ENCODE data around the gene RDM1.

RDM1 gene

DNA sequence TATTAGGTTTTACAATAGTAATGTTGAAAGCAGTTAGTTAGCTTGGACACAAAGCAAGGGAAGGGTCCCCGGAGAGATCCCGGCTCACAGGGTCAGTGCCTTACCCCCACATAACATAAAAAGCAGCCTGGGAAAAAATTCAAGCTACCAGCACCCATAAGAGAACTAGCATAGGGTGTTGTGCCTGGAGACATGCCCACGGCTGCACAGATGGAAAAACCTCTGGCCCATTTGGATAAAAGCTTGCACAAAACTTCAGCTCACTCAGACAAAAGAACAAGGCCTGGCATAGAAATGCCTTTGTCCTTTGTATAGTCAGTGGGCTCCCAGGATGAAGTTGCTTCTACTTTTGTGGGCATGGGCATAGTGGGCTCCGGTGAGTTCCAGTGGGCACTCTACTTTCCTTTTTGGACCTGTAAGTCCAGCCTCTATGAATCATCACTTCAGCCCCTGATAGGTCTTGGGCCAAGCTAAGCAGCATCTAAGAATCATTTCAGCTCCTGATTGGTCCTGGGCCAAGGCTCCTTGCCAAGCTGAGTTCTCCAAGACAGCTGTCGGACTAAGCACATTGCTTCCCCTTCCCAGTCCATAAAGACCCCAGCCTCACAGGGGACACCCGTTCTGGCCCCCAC is 1.3 kb upstream of the RDM1 start:
- DNase-seq: no peak

DNA sequence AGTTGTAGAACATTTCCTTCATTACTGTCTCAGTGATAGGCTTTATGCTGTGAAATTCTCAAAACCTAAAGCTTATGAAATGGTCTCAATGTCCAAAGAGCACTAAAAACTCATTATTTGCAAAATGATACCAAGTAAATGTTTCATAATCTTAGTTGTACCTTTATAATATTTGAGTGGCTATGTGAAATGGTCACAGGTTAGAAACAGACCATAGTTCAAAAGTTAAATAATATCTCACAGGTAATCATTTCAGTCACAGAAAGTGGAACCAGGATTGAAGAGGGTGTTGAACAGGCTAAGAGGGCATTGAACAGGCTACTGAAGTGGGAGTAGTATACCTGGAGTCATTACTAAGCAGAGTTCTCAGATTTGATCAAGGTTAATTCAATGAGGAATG is 2.9 kb downstream of the RDM1 start:
- no peak for DNase-seq

DNA sequence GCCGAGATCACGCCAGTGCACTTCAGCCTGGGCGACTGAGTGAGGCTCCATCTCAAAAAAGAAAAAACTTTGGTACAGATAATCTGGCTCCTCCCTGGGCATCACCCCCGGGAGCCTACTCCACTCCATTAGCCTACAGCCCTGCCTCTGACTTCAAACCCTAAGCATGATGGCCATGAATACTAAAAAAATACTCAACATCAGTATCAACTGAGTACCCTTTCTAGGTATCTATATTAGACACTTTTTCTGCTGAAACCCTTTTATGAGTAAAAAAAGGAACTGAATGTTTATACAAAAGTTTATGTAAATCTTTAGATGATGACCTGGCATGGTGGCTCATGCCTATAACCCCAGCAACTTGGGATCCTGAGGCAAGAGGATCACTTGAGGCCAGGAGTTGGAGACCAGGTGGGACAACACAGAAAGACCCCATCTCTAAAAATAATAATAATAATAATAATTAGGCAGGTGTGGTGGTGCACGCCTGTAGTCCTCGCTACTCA is 6.9 kb downstream of the RDM1 start:
- no peak for DNase-seq

DNA sequence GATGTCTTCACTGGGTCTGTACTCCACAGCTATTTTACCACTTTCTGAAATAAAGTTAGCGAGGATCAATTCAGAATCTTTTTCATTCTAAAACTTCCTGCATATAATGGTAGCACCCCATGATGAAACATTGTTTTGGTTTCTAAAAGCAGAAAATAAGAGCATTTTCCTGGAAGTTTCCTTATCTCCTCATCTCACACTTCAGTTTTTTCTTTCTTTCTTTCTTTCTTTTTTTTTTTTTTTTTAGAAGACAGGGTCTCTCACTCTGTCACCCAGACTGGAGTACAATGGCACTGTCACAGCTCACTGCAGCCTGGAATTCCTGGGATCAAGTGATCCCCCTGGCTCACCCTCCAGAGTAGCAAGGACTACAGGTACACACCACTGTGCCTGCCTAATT is 10.3 kb downstream of the RDM1 start:
- no peak for DNase-seq

DNA sequence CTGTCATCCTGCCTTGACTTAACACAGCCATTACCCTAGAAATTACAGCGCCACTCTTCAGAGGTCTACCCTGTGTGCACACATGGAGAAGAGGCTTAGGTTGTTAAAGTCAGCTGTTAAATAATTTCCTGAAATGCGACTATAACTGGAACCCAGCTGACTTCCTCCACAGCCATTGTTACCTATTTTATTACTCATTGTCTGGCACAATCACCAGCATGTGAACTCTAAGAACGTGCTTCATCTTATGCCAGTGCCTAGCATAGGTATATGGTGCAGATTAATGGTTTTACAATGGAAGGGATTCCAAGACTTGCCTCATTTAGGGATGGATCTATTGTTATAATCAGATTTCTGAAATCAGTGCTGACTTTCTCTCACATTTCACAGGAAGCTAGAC is 11.9 kb downstream of the RDM1 start:
- no peak for DNase-seq

DNA sequence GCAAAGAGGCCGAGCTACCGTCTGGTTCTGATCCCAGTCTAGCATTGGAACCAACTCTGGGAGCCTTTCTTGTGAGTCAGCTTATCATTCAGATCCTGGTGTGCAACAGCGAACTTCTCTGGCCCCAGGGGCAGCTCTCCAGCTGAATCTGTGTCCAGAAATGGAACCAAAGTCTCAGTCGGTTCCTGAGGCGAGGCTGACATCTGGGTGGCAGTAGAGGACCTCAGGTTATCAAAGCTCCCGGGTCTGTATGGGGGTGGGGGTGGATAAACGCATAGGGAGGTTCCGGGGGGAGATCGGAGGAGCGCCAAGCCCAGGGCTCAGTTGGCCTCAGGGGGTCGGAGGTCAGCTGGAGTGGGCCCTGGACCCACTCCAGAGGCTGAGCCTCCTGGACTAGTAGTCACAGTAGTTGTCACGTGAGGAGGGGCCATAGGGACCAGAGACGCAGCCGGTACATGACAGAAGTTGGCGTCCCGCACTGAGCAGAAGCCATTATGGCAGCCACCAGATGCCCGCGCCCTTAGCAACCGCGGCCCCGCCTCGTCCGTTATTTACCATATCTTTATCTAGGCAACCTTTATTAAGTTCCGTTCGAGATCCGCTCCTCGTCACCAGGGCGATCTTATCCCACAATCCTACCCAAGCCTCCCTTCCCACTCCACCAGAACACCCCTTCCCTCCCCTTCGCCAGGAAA is 12.9 kb downstream of the RDM1 start:
- DNase-seq: no peak

DNA sequence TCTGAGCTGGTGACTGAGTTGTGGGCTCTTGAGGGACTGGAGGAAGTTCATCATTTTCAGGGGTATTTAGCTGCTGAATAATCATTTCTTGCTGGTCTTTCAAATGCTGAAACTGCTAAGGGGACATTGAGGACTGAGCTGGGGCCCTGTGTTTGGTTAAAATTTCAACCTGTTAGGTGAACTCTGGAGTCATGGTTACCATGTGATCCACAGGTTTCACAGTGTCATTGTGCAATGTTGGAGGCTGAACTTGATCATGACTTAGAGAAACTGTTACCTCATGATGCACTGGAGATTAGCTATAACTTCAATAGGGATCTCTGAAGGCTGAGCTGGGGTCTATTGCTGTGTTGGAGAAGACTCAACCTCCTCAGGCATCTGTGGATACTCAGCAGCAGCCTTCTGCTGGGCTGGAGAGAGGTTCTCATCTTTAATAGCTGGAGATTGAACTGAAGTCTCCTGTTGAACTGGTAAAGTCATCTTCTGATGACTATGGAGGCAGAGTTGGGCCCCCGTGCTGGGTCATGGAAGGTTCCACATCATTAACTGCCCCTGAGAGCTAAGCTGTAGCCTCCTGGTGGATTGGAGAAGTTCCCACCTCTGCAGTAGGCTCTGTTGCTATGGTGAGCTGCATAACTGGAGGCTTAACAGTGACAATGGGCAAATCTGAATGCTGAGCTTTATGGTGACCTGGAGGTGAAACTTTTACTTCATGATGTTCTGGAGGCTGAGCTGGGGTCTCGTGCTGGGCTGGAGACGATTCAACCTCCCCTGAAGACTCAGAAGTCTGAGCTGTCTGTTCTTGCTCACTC is 15.2 kb downstream of the RDM1 start:
- no peak for DNase-seq

DNA sequence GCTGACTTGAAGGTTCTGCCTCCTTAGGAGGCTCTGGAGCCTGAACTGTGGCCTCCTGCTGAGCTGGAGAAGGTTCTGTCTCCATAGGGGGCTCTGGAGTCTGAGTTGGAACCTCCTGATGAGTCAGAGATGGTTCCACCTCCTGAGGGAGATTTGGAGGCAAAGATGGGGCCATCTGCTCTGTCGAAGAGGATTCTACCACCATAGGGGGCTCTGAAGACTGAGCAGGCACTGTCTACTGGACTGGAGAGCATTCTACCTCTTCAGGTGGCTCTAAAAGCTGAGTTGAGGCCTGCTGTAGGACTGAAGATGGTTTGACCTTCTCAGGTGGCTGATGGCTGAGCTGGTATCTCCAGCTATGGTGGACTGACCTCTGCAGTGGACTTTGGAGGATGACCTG is 16.2 kb downstream of the RDM1 start:
- DNase-seq: no peak

DNA sequence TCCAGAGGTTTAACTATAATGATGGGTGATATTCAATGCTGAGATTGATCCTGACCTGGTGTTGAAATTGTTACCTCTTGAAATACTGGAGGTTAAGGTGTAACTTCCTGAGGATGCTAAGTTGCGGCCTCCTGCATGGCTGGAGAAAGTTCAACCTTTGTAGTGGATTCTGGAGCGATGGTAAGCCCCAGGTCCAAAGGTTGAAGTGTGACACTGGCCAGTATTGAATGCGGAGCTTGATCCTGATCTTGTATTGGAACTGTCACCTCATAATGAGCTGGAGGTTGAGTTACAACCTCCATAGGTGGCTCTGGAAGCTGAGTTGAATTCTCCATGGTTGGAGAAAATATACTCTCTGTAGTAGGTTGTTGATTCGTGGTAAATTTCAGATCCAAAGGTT is 17.0 kb downstream of the RDM1 start:
- DNase-seq: no peak

DNA sequence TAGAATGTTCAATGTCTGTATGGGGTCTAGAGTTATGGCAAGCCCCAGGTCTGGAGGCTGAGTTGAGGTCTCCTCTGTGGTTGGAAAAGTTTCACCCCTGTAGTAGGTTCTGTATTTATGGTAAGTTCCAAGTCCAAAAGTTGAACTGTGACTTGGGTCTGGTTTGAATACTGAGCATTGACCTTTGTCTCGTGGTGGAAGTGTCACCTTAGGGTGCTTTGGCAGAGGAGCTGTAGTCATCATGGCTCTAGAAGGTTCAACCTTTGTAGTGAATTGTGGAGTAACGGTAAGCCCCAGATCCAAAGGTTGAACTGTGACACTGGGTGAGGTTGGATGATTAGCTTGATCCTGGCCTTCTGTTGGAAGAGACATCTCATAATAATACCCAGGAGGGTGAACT is 17.6 kb downstream of the RDM1 start:
- DNase-seq: no peak

DNA sequence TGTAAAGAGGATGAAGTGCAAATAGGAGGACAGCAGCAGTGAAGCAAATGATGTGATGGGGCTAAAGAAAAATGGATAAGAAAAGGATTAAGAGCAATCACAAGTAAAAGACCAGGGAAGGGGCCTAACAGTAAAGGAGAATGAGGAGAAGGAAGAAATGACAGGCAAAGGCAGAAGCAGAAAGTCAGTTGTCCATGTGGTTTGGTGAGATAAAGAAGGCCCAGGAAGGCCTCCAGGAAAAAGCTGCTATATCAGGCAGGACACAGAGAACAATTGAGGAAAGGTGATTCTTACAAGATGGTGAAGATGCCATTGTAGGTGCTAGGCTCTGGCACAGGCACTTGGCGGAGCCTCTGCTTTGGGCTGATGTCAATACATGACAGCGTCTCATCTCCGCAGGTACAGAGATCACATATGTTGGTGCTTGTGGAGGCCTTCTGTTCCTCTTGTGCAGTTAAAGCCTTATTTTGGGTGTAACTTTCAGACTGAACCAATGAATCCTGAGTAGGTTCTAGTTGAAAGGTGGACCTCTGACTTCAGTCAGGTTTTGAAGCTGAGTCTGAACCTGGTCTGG is 18.1 kb downstream of the RDM1 start:
- no peak for DNase-seq

DNA sequence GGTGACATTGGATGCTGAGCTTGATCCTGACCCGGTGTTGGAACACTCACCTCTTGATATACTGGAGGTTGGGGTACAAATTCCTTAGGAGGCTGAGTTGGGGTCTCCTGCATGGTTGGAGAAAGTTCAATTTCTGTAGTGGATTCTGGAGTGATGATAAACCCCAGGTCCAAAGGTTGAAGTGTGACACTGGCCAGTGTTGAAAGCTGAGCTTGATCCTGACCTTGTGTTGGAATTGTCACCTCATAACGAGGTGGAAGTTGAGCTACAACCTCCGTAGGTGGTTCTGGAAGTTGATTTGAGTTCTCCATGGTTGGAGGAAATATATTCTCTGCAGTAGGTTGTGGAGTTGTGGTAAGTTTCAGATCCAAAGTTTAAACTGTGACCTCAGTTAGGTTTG is 21.2 kb downstream of the RDM1 start:
- DNase-seq: no peak

DNA sequence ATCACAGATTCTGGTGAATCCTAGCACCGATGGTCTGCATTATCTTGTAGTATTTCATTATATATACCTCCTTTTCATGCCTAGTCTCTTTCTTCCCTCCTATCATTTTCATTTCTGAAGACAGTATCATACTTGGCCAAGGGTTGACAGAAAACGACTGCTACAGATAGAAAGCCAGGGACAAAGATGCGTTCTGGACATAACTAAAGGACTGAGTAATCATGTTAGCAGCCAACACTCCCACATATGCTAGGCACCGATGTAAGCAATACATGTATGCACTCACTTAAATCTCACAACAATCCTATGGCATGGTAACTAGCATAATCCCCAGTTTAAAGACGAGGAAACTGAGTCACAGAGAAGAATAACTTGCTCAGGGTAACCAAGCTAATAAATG is 22.9 kb downstream of the RDM1 start:
- no peak for DNase-seq

DNA sequence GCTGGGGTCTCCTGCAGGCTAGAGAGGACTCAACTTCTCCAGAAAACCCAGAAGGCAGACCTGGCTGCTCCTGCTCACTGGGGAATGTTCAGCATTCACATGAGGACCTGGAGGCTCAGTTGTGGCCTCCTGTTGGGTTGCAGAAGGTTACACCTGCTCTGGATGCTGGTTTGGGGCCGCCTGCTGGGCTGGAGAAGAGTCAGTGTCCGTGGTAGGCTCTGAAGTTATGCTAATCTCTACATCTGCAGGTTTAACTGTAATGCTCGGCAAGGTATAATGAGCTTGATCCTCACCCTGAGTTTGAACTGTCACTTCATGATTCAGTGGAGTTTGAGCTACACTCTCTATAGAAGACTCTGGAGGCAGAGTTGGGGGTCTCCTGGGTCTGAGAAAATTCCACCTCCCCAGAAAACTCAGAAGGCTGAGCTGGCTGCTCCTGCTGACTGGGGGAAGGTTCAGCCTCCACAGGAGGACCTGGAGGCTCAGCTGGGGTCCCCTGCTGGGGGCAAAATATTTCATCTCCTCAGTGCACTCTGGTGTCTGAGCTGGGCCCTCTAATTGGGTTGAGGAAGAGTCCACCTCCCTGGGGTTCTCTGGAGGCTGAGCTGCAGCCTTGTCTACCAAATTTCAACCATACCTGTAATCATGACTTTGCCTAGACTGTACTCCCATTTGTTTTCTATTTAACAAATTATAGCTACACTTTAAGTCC is 23.5 kb downstream of the RDM1 start:
- no peak for DNase-seq

DNA sequence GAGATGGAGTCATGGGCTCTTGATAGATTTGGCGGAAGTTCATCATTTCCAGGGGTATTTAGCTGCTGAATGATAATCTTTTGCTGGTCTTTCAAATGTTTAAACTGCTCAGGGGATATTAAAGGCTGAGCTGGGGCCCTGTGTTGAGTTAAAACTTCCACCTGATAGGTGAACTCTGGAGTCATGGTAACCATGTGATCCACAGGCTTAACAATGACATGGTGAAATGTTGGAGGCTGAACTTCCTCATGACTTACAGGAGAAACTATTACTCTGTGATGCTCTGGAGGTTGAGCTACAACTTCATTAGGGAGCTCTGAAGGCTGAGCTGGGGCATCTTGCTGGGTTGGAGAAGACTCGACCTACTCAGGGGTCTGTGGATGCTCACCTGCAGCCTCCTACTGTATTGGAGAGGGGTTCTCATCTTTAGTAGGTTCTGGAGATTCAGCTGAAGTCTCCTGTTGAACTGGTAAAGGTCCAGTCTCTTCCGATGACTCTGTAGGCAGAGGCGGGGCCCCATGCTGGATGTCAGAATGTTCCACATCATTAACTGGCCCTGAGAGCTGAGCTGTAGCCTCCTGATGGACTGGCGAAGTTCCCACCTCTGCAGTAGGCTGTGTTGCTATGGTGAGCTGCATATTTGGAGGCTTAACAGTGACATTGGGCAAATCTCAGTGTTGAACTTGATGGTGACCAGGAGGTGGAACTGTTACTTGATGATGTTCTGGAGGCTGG is 24.2 kb downstream of the RDM1 start:
- DNase-seq: no peak

DNA sequence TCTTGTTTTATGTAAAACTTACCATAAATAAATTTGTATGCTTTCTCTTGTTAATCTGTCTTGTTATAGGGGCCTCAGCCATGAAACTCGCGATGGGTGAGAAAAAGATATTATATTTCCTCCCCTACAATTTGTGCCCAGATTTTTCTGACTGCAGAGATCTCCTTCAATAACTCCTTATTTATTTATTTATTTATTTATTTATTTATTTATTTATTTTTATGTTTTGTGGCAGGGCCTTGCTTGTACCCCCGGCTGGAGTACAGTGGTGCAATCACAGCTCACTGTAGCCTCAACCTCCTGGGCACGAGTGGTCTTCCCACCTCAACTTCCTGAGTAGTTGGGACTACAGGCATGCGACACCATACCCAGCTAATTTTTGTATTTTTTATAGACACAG is 27.1 kb downstream of the RDM1 start:
- no peak for DNase-seq

DNA sequence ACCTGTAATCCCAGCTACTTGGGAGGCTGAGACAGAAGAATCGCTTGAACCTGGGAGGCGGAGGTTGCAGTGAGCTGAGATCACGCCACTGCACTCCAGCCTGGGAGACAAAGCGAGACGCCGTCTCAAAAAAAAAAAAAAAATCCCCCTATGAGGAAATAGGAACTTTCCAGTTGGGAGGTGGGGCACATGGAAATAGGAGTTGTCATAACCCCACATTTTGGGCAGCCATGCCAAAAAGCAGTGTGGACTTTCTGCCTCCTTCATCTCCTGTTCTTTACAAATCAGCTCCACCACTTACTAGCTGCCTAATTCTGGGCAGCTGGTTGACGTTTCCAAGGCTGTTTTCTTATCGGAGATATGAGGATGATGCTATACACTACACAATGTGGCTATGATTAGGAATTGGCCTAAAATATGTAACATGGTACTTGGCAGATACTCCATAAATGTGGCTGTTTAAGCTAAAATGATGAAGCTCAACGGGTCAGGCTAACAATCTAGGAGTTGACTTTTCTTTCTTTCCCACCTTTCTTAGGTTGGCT is 28.9 kb downstream of the RDM1 start:
- DNase-seq: no peak

DNA sequence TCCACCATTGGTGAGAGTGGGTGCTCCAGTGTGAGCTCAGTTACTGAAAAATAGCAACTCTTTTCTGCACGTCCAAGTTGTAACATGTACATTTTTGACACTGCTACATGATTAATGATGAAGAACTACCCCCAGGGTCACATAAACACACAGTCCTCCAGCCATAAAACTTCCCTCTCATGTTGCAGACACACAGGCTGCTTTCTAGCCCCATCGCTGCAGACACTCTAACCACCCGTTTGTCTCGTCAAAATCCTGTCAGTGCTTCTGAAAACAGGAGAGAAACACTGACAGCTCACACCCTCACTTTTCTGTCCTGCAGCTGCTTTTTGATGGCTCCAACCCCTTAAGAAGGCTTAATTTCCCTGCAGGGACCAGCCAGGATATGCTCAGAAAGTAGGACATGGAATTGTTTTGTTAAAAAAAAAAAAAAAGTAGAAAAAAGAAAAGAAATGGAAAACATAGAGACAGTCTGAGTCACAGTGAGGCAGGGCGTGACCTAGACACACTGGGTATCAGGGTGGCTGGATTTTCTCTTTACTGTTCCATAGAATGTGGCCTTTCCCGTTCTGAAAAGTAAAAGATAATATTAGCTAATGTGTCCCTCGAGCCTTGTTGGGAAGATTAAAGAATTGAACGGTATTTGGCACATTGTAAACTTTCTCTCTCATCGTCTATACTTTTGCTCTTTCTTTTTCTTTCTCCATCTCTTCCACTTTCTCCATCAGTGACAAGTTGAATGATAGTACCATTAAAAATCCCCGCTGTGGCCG is 29.7 kb downstream of the RDM1 start:
- no peak for DNase-seq

DNA sequence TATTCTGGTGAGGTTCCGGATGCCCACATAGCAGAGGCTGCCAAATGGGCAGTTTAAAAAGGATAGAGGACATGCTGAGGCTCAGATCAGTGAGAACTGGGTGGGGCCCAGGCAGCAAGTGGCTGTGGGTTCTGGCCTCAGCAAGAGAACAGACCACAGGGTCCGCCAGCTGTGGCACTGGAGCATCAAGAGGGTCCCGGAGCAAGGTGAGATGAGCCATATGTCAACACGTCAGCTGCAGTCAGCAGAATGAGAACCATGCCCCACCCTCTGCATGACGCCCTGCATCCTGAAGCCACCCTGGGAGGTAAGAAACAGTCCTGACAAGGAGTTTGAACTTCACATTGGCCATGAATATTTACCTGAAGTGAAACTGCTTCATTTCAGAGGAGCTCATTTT is 30.3 kb downstream of the RDM1 start:
- no peak for DNase-seq

DNA sequence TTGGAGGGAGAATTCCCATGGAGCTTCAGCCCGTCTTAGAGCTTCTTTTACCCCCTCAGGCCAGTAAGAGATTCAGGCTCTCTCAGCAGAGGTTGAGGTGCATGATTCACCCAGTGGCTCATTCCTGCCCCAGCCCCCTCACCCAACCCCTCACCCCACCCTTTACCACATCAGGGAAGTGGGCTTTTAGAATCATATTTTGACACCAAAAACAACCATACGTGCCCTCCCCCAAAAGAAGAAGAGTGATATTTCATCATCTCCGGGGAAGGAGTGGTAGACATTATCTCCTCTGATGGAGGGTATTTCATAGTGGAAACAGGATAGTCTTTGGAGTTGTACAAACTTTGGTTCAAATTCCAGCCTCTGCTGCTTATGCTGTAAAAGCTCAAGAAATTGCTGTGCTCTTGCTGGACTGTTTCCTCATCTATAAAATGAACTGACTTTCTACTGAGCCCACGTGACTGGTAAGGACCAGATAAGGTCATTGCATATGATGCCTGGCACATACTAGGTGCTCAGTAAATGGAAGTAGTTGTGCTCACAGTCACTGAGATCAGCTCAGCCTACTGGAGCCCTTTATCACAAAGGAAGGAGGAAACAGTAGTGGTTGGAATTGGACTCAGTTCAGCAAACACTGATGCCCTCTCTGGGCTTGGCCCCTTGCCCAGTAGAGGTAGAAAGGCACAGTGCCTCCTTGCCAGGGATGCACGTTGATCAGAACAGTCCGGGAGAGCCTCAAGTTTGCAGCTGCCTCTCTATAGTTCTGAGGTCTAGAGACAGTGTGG is 32.1 kb downstream of the RDM1 start:
- DNase-seq: no peak
